Endodermal cell (in vitro differentiated cells): Measurements from ENCODE around the gene PAK1IP1. TPM values are rescaled to one million over a fixed set of nuclear protein-coding genes. Genes with fewer than 3 reads are reported as not detected.

Experiments
- DNase-seq: peaks from one replicate; pipeline ENCODE4 v3.0.0-alpha.2; 2017
- H3K27ac ChIP-seq: 2 replicates; pipeline ENCODE4 v1.5.1; 2013; ENCODE audit warnings: mild to moderate bottlenecking, low read depth, low read length, moderate library complexity
- H3K27me3 ChIP-seq: 2 replicates; pipeline ENCODE4 v1.6.1; 2013; ENCODE audit warnings: mild to moderate bottlenecking, low read length, moderate library complexity; ENCODE audit not compliant: insufficient read depth, control insufficient read depth, poor library complexity, severe bottlenecking
- H3K36me3 ChIP-seq: 2 replicates; pipeline ENCODE4 v1.7.0; 2013; ENCODE audit warnings: mild to moderate bottlenecking, low read length, moderate library complexity; ENCODE audit not compliant: control insufficient read depth, insufficient read depth
- H3K4me1 ChIP-seq: one replicate; pipeline ENCODE4 v1.7.0; 2013; ENCODE audit warnings: low read length; ENCODE audit not compliant: control insufficient read depth, insufficient read depth
- H3K4me3 ChIP-seq: 2 replicates; pipeline ENCODE4 v1.5.1; 2013; ENCODE audit warnings: mild to moderate bottlenecking, low read length, moderate library complexity
- H3K9ac ChIP-seq: 2 replicates; pipeline ENCODE4 v1.6.1; 2013; ENCODE audit warnings: mild to moderate bottlenecking, low read length, moderate library complexity; ENCODE audit not compliant: poor library complexity, severe bottlenecking; ENCODE audit errors: extremely low read depth
- H3K9me3 ChIP-seq: 2 replicates; pipeline ENCODE4 v1.6.1; 2013; ENCODE audit warnings: mild to moderate bottlenecking, low read length, moderate library complexity; ENCODE audit not compliant: control insufficient read depth
- H3K27ac Mint-ChIP-seq: 2 replicates; pipeline ENCODE4 v1.8.0; 2020; ENCODE audit warnings: mixed read lengths
- H3K27me3 Mint-ChIP-seq: 2 replicates; pipeline ENCODE4 v1.8.0; 2021; ENCODE audit warnings: mild to moderate bottlenecking, mixed read lengths; ENCODE audit not compliant: insufficient read depth
- H3K36me3 Mint-ChIP-seq: 2 replicates; pipeline ENCODE4 v1.8.0; 2020; ENCODE audit warnings: low read depth, mixed read lengths
- H3K4me1 Mint-ChIP-seq: 2 replicates; pipeline ENCODE4 v1.8.0; 2020; ENCODE audit warnings: mixed read lengths
- H3K4me3 Mint-ChIP-seq: 2 replicates; pipeline ENCODE4 v1.8.0; 2020; ENCODE audit warnings: mild to moderate bottlenecking, moderate library complexity, mixed read lengths
- H3K9me3 Mint-ChIP-seq: 2 replicates; pipeline ENCODE4 v1.8.0; 2020; ENCODE audit warnings: mild to moderate bottlenecking, mixed read lengths
- CTCF ChIP-seq: fragments of 200-600 bp; sonication (generic); conservative IDR thresholded peaks from 2 replicates; pipeline ENCODE4 v1.5.0; 2021; ENCODE audit warnings: antibody characterized with exemption, mild to moderate bottlenecking
- WGBS, 2 experiments: methylation state at CpG; one replicate each; pipeline versions ENCODE4 v1.1.5 to v1.1.7; 2013; ENCODE audit warnings: missing lambda C conversion rate in 2 of 2, mixed read lengths in 1 of 2; ENCODE audit not compliant: insufficient coverage in 1 of 2, insufficient read length in 1 of 2; 5-methylcytosine and 5-hydroxymethylcytosine counted together
- total RNA-seq, 2 donors: library from RNA; stranded (reverse); fragmentation: NEBNext Ultra II Directional in 1 of 2; extraction: Animal tissue kit (Norgen Biotek cat#: 25700) in 1 of 2; gene quantifications; 2 replicates in 1 of 2; 3 replicates in 1 of 2; pipeline ENCODE4 v1.2.1, GENCODE V29; 2021

Gene PAK1IP1
- total RNA-seq, 2 donors from 2014 or later = 15.3 to 16.8 TPM

DNA sequence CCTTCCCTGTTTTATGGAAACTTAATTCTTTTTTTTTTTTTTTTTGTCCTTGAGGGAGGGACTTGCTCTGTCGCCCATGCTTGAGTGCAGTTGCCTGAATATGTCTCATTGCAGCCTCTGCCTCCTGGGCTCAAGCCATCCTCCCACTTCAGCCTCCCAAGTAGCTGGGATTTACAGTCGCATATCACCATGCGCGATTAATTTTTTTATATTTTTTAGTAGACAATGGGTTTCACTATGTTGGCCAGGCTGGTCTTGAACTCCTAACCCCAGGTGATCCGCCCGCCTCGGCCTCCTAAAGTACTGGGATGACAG, 28.8 kb downstream of the PAK1IP1 start:
- Histone ChIP-seq H3K9me3 (peaks cover 13% of the 10 kb centered on the region), H3K9ac (peak overlapping the region; percentile 84), H3K27me3 (no peaks in the 10 kb centered on the region), H3K4me3 (peak overlapping the region; percentile 96), H3K4me1 (peaks cover 8% of the 10 kb centered on the region), H3K36me3 (peaks cover 36% of the 10 kb centered on the region), H3K27ac (no peak overlapping the region)
- Mint-ChIP-seq H3K36me3 (peaks cover 30% of the 10 kb centered on the region), H3K4me1 (peaks cover 40% of the 10 kb centered on the region), H3K27me3 (no peaks in the 10 kb centered on the region), H3K4me3 (peak overlapping the region; percentile 94), H3K27ac (peak overlapping the region; percentile 98), H3K9me3 (peaks cover 23% of the 10 kb centered on the region)
- 42 to 44% methylated on average over 7 of the region's 7 CpGs for WGBS, 2 experiments
- no peak for TF ChIP-seq CTCF
- no peak for DNase-seq

GRCh38 chr6:10725044-10725443, 30.3 kb downstream of the PAK1IP1 start:
- H3K27me3 ChIP-seq = no peaks in the 10 kb centered on the region
- no peak overlapping the region for H3K27ac ChIP-seq
- WGBS, 2 experiments = 87 to 90% methylated on average over 3 to 6 of the region's 6 CpGs
- DNase-seq = no peak
- TF ChIP-seq CTCF = no peak
- peaks cover 37% of the 10 kb centered on the region for H3K36me3 Mint-ChIP-seq
- peaks cover 50% of the 10 kb centered on the region for H3K36me3 ChIP-seq
- H3K27me3 Mint-ChIP-seq = no peaks in the 10 kb centered on the region
- H3K27ac Mint-ChIP-seq = peak overlapping the region; percentile 78
- H3K9me3 ChIP-seq = no peaks in the 10 kb centered on the region
- peak overlapping the region; percentile 96 for H3K4me3 ChIP-seq
- peaks cover 40% of the 10 kb centered on the region for H3K4me1 Mint-ChIP-seq
- H3K4me3 Mint-ChIP-seq = peak overlapping the region; percentile 94
- no peak overlapping the region for H3K9ac ChIP-seq
- H3K4me1 ChIP-seq = peaks cover 8% of the 10 kb centered on the region
- H3K9me3 Mint-ChIP-seq = peaks cover 10% of the 10 kb centered on the region

DNA sequence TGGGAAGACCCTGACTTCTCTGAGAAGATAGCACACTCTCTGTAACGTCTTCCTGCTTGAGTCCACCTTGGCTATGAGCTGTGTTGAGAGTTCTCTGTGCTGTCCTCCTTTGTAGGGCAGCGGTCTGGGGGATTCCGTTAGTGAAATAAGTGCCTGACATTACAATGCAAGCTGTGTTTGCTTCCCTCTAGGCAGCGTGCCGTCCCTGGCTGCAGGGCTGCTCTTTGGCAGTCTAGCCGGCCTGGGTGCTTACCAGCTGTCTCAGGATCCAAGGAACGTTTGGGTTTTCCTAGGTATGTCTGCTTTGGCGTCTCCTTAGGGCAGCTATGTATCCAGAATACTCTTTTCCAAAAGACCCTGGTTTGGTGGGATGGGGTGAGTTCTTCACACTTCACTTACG, 30.9 kb downstream of the PAK1IP1 start:
- DNase-seq = no peak
- peaks cover 44% of the 10 kb centered on the region for H3K36me3 Mint-ChIP-seq
- WGBS, 2 experiments = 90 to 94% methylated on average over 6 to 9 of the region's 9 CpGs
- Histone ChIP-seq H3K27ac (no peak overlapping the region), H3K9me3 (no peaks in the 10 kb centered on the region), H3K4me1 (peaks cover 8% of the 10 kb centered on the region), H3K36me3 (peaks cover 57% of the 10 kb centered on the region), H3K4me3 (peak overlapping the region; percentile 96), H3K9ac (no peak overlapping the region), H3K27me3 (no peaks in the 10 kb centered on the region)
- peak overlapping the region; percentile 78 for H3K27ac Mint-ChIP-seq
- H3K4me1 Mint-ChIP-seq = peaks cover 40% of the 10 kb centered on the region
- peak overlapping the region; percentile 94 for H3K4me3 Mint-ChIP-seq
- no peaks in the 10 kb centered on the region for H3K27me3 Mint-ChIP-seq
- no peak for TF ChIP-seq CTCF
- peaks cover 10% of the 10 kb centered on the region for H3K9me3 Mint-ChIP-seq
